CD4-positive, alpha-beta memory T cell (primary cell): ENCODE results near the gene ARFGAP3. TPM values are rescaled to one million over a fixed set of nuclear protein-coding genes. Genes with fewer than 3 reads are reported as not detected.

Source experiments
- CTCF ChIA-PET: fragments of 350-600 bp; sonication (Branson Sonifier 250); formaldehyde crosslinking; loops from one replicate; lab custom pipeline; 2021; ENCODE audit warnings: inconsistent platforms; ENCODE audit not compliant: partially characterized antibody; lab: Charles Lee
- POLR2A ChIA-PET: fragments of 350-600 bp; sonication (Branson Sonifier 250); formaldehyde crosslinking; loops from one replicate; lab custom pipeline; 2021; ENCODE audit not compliant: partially characterized antibody; lab: Charles Lee
- DNase-seq, 5 donors: peaks; one replicate each; pipeline versions ENCODE4 v3.0.0 to v3.0.0-alpha.2; 2020 to 2022; ENCODE audit warnings: mixed read lengths in 1 of 5
- H3K27ac ChIP-seq: one replicate; pipeline ENCODE4 v1.7.0; 2013; ENCODE audit warnings: low read depth, low read length
- H3K27me3 ChIP-seq: 2 replicates; pipeline ENCODE4 v1.7.0; 2013; ENCODE audit warnings: mild to moderate bottlenecking, low read length, moderate library complexity; ENCODE audit not compliant: insufficient read depth
- H3K36me3 ChIP-seq: 2 replicates; pipeline ENCODE4 v1.7.0; 2013; ENCODE audit warnings: mild to moderate bottlenecking, low read length, moderate library complexity; ENCODE audit not compliant: insufficient read depth
- H3K4me1 ChIP-seq: 2 replicates; pipeline ENCODE4 v1.7.0; 2013; ENCODE audit warnings: mild to moderate bottlenecking, low read length, moderate library complexity; ENCODE audit not compliant: insufficient read depth
- H3K4me3 ChIP-seq, 2 donors: one replicate each; pipeline ENCODE4 v1.7.0; 2013; ENCODE audit warnings: low read length in 2 of 2, mild to moderate bottlenecking in 1 of 2
- H3K9me3 ChIP-seq, 2 donors: one replicate each; pipeline ENCODE4 v1.7.0; 2013; ENCODE audit warnings: low read length in 2 of 2, control low read depth in 1 of 2; ENCODE audit not compliant: control insufficient read depth in 1 of 2
- H3K27ac Mint-ChIP-seq, 7 donors: one replicate each; pipeline ENCODE4 v1.8.0; 2020 to 2021; ENCODE audit warnings: mixed read lengths in 7 of 7, mild to moderate bottlenecking in 6 of 7, inconsistent platforms in 3 of 7, moderate library complexity in 3 of 7
- H3K27me3 Mint-ChIP-seq, 2 donors: one replicate each; pipeline ENCODE4 v1.8.0; 2020 to 2021; ENCODE audit warnings: mixed read lengths in 2 of 2
- H3K36me3 Mint-ChIP-seq, 2 donors: one replicate each; pipeline ENCODE4 v1.8.0; 2020 to 2021; ENCODE audit warnings: mixed read lengths in 2 of 2, inconsistent platforms in 1 of 2, mild to moderate bottlenecking in 1 of 2
- H3K4me1 Mint-ChIP-seq, 4 donors: one replicate each; pipeline ENCODE4 v1.8.0; 2020 to 2021; ENCODE audit warnings: mixed read lengths in 4 of 4, mild to moderate bottlenecking in 1 of 4
- H3K4me3 Mint-ChIP-seq, 8 donors: one replicate each; pipeline ENCODE4 v1.8.0; 2020 to 2021; ENCODE audit warnings: mixed read lengths in 8 of 8, mild to moderate bottlenecking in 7 of 8, moderate library complexity in 6 of 8, inconsistent platforms in 3 of 8
- H3K9me3 Mint-ChIP-seq, 8 donors: one replicate each; pipeline ENCODE4 v1.8.0; 2020 to 2021; ENCODE audit warnings: mixed read lengths in 8 of 8, mild to moderate bottlenecking in 5 of 8, inconsistent platforms in 3 of 8, moderate library complexity in 1 of 8
- intact Hi-C: fragments of 100-400 bp; cut with micrococcal nuclease; formaldehyde crosslinking; loops from one replicate; pipeline ENCODE4 v1.15.1; 2023
- polyA plus RNA-seq, 2 donors: library from polyadenylated mRNA; unstranded; fragments of 300-500 nt; fragmentation: Illumina TruSeq; gene quantifications; one replicate each; pipeline ENCODE4 v1.2.3, GENCODE V29; 2021
- total RNA-seq, 2 experiments: library from RNA; stranded (reverse); gene quantifications; one replicate each; pipeline ENCODE4 v1.2.3, GENCODE V29; 2021

Gene ARFGAP3
- total and polyA plus RNA-seq, 4 experiments from 2014 or later, result 38.4 to 49.0 (median 45.2) TPM

- POLR2A ChIA-PET, result no interaction called here
- DNase-seq, result no peak
- H3K4me1 ChIP-seq, result no peaks in the 10 kb centered on the region
- no peak overlapping the region for H3K4me3 Mint-ChIP-seq
- H3K4me3 ChIP-seq, result no peak overlapping the region
- no peak overlapping the region for H3K27ac ChIP-seq
- CTCF ChIA-PET, result no interaction called here
- no peaks in the 10 kb centered on the region for H3K36me3 ChIP-seq
- no peaks in the 10 kb centered on the region for H3K9me3 ChIP-seq
- peaks cover 1 to 2% of the 10 kb centered on the region in 2 donors for H3K27me3 Mint-ChIP-seq
- peaks cover 2% of the 10 kb centered on the region for H3K27me3 ChIP-seq
- no peaks in the 10 kb centered on the region for H3K4me1 Mint-ChIP-seq
- intact Hi-C loops, result no loop called here
- H3K27ac Mint-ChIP-seq, result no peak overlapping the region
- H3K9me3 Mint-ChIP-seq, result peaks cover 0 to 1% (median 0%) of the 10 kb centered on the region in 8 donors
- no peaks in the 10 kb centered on the region for H3K36me3 Mint-ChIP-seq
Observed at GRCh38 chr22:42773167-42773566, 83.9 kb downstream of the ARFGAP3 start.

- Histone ChIP-seq H3K27me3 (peaks cover 4% of the 10 kb centered on the region), H3K36me3 (no peaks in the 10 kb centered on the region), H3K9me3 (no peaks in the 10 kb centered on the region), H3K4me1 (no peaks in the 10 kb centered on the region), H3K4me3 (no peak overlapping the region), H3K27ac (no peak overlapping the region)
- no peaks in the 10 kb centered on the region for H3K36me3 Mint-ChIP-seq
- CTCF ChIA-PET, result no interaction called here
- no peak overlapping the region for H3K4me3 Mint-ChIP-seq
- H3K9me3 Mint-ChIP-seq, result peaks cover 0 to 1% (median 0%) of the 10 kb centered on the region in 8 donors
- H3K27me3 Mint-ChIP-seq, result peaks cover 3 to 5% of the 10 kb centered on the region in 2 donors
- no peaks in the 10 kb centered on the region for H3K4me1 Mint-ChIP-seq
- no peak for DNase-seq
- H3K27ac Mint-ChIP-seq, result no peak overlapping the region
- intact Hi-C loops, result no loop called here
- POLR2A ChIA-PET, result no interaction called here
Observed at GRCh38 chr22:42772647-42773046, 84.4 kb downstream of the ARFGAP3 start.

GRCh38 chr22:42770941-42771647 is 86.0 kb downstream of the ARFGAP3 start:
- Mint-ChIP-seq H3K9me3 (peaks cover 0 to 3% (median 0%) of the 10 kb centered on the region in 8 donors), H3K4me1 (no peaks in the 10 kb centered on the region), H3K36me3 (no peaks in the 10 kb centered on the region), H3K4me3 (no peak overlapping the region), H3K27ac (no peak overlapping the region), H3K27me3 (peaks cover 5 to 7% of the 10 kb centered on the region in 2 donors)
- Histone ChIP-seq H3K9me3 (no peaks in the 10 kb centered on the region), H3K4me1 (no peaks in the 10 kb centered on the region), H3K4me3 (no peak overlapping the region), H3K36me3 (no peaks in the 10 kb centered on the region), H3K27me3 (peaks cover 4% of the 10 kb centered on the region), H3K27ac (no peak overlapping the region)
- ChIA-PET CTCF (interaction anchor here (1.1 kb wide), 1 partner anchor 11 kb away, joined by 3 read pairs; no protein-coding TSS in a partner anchor), POLR2A (no interaction called here)
- intact Hi-C loops, result no loop called here
- DNase-seq, result no peak

GRCh38 chr22:42770448-42770726 is 86.7 kb downstream of the ARFGAP3 start:
- POLR2A ChIA-PET, result no interaction called here
- CTCF ChIA-PET, result interaction anchor here (1.0 to 1.1 kb wide), 2 partner anchors 10 to 12 kb away, joined by 3 read pairs; no protein-coding TSS in a partner anchor

GRCh38 chr22:42769574-42770447 is 87.3 kb downstream of the ARFGAP3 start:
- Histone ChIP-seq H3K27me3 (peaks cover 4% of the 10 kb centered on the region), H3K4me1 (no peaks in the 10 kb centered on the region), H3K27ac (no peak overlapping the region), H3K4me3 (no peak overlapping the region), H3K36me3 (no peaks in the 10 kb centered on the region), H3K9me3 (no peaks in the 10 kb centered on the region)
- Mint-ChIP-seq H3K4me3 (peak overlapping the region in 1 of 8 donors; percentile 34), H3K9me3 (peaks cover 0 to 3% (median 0%) of the 10 kb centered on the region in 8 donors), H3K27ac (no peak overlapping the region), H3K4me1 (no peaks in the 10 kb centered on the region), H3K36me3 (no peaks in the 10 kb centered on the region), H3K27me3 (peaks cover 7 to 10% of the 10 kb centered on the region in 2 donors)
- POLR2A ChIA-PET, result no interaction called here
- intact Hi-C loops, result no loop called here
- CTCF ChIA-PET, result interaction anchor here (1.0 to 1.1 kb wide), 2 partner anchors 11 to 12 kb away, joined by 3 read pairs; no protein-coding TSS in a partner anchor
- no peak for DNase-seq

More at GRCh38 chr22:42770448-42770726, 86.7 kb downstream of the ARFGAP3 start:
- peaks cover 7 to 10% of the 10 kb centered on the region in 2 donors for H3K27me3 Mint-ChIP-seq
- H3K4me3 Mint-ChIP-seq, result no peak overlapping the region
- Histone ChIP-seq H3K27me3 (peaks cover 4% of the 10 kb centered on the region), H3K4me1 (no peaks in the 10 kb centered on the region), H3K9me3 (no peaks in the 10 kb centered on the region), H3K4me3 (no peak overlapping the region), H3K27ac (no peak overlapping the region), H3K36me3 (no peaks in the 10 kb centered on the region)
- no peak for DNase-seq
- intact Hi-C loops, result no loop called here
- H3K9me3 Mint-ChIP-seq, result peaks cover 0 to 3% (median 0%) of the 10 kb centered on the region in 8 donors
- no peaks in the 10 kb centered on the region for H3K36me3 Mint-ChIP-seq
- H3K27ac Mint-ChIP-seq, result no peak overlapping the region
- H3K4me1 Mint-ChIP-seq, result no peaks in the 10 kb centered on the region

GRCh38 chr22:42769238-42769573 is 87.9 kb downstream of the ARFGAP3 start:
- H3K4me3 Mint-ChIP-seq, result no peak overlapping the region
- Histone ChIP-seq H3K9me3 (no peaks in the 10 kb centered on the region), H3K27ac (no peak overlapping the region), H3K4me1 (no peaks in the 10 kb centered on the region), H3K36me3 (no peaks in the 10 kb centered on the region), H3K4me3 (no peak overlapping the region), H3K27me3 (peaks cover 4% of the 10 kb centered on the region)
- no peak overlapping the region for H3K27ac Mint-ChIP-seq
- ChIA-PET CTCF (no interaction called here), POLR2A (no interaction called here)
- no peaks in the 10 kb centered on the region for H3K4me1 Mint-ChIP-seq
- peaks cover 6 to 10% of the 10 kb centered on the region in 2 donors for H3K27me3 Mint-ChIP-seq
- no peak for DNase-seq
- no peaks in the 10 kb centered on the region for H3K36me3 Mint-ChIP-seq
- H3K9me3 Mint-ChIP-seq, result peaks cover 0 to 3% (median 0%) of the 10 kb centered on the region in 8 donors
- intact Hi-C loops, result no loop called here

GRCh38 chr22:42768385-42769035 is 88.6 kb downstream of the ARFGAP3 start:
- Histone ChIP-seq H3K9me3 (no peaks in the 10 kb centered on the region), H3K4me3 (no peak overlapping the region), H3K36me3 (no peaks in the 10 kb centered on the region), H3K27me3 (peaks cover 4% of the 10 kb centered on the region), H3K27ac (no peak overlapping the region), H3K4me1 (no peaks in the 10 kb centered on the region)
- H3K27ac Mint-ChIP-seq, result no peak overlapping the region
- no peak for DNase-seq
- POLR2A ChIA-PET, result no interaction called here
- peaks cover 0 to 3% (median 0%) of the 10 kb centered on the region in 8 donors for H3K9me3 Mint-ChIP-seq
- H3K27me3 Mint-ChIP-seq, result peaks cover 6 to 10% of the 10 kb centered on the region in 2 donors
- CTCF ChIA-PET, result no interaction called here
- no peaks in the 10 kb centered on the region for H3K4me1 Mint-ChIP-seq
- no peaks in the 10 kb centered on the region for H3K36me3 Mint-ChIP-seq
- intact Hi-C loops, result no loop called here
- no peak overlapping the region for H3K4me3 Mint-ChIP-seq
